GM18498 (cell line): Measurements from ENCODE around the gene OSBPL9.

Source experiments
- ATAC-seq: cut with Tn5 transposase; IDR thresholded peaks from one replicate; pipeline ENCODE4 v1.9.1; 2021; ENCODE audit warnings: mild to moderate bottlenecking, moderate library complexity; ENCODE audit not compliant: unreplicated experiment

The OSBPL9 gene, protein sequence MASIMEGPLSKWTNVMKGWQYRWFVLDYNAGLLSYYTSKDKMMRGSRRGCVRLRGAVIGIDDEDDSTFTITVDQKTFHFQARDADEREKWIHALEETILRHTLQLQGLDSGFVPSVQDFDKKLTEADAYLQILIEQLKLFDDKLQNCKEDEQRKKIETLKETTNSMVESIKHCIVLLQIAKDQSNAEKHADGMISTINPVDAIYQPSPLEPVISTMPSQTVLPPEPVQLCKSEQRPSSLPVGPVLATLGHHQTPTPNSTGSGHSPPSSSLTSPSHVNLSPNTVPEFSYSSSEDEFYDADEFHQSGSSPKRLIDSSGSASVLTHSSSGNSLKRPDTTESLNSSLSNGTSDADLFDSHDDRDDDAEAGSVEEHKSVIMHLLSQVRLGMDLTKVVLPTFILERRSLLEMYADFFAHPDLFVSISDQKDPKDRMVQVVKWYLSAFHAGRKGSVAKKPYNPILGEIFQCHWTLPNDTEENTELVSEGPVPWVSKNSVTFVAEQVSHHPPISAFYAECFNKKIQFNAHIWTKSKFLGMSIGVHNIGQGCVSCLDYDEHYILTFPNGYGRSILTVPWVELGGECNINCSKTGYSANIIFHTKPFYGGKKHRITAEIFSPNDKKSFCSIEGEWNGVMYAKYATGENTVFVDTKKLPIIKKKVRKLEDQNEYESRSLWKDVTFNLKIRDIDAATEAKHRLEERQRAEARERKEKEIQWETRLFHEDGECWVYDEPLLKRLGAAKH

DNA sequence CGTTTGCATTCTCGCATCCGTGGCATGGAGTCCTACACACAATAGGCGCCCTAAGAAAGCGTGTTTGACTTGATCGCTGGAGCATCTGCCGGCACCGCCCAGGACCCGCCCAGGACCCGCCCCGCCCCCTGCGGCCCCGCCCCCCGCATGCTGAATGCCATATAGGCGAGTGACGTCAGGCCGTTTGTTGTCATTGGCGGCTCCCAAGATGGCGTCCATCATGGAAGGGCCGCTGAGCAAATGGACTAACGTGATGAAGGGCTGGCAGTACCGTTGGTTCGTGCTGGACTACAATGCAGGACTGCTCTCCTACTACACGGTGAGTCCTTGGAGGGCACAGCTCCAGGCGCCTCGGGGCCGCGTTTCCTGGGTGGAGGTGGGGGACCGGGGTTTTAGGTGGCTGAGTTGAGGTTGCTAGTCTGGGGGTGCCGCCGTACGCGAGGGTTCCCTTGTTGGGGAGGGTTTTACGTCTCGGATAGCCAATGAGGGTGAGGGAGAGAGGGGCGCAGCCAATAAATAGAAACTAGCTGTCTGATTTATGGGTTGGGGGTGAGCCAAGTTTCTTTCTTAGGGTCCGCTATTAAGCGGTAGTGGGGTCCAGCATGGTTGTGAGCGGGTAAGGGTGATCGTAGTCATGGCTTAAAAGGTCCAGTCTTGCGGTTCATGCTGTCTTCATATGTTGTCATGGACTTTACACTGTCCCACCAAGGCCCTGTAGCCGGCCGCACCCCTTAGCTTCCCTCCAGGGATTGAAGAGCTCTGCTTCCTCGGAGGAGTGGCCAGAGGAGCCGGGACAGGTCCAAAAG, at the start of gene OSBPL9:
Gene OSBPL9 (plus strand): TSS at position 190 of the 806 bp plus-strand sequence. CDS start 19 bp downstream, at position 209.
- peak; percentile 87 for ATAC-seq

DNA sequence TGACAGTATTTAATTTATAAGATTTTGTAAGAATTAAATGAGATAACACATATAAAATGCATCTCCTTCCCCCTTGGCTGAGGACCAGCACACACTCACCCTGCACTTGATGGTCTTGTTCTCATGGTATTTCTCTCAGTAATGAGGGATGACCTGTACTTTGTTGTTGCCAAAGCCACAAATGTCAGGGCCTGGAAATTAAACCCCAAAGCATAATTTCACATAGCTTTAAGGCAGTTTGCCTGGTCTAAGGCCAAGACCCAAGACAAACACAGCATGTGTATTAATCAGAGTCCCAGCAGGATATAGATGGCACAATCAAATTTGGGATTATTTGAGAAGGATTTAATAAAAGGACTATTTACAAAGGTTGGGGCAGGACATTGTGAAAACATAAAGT, 49.2 kb upstream of the OSBPL9 start:
- ATAC-seq, result no peak

DNA sequence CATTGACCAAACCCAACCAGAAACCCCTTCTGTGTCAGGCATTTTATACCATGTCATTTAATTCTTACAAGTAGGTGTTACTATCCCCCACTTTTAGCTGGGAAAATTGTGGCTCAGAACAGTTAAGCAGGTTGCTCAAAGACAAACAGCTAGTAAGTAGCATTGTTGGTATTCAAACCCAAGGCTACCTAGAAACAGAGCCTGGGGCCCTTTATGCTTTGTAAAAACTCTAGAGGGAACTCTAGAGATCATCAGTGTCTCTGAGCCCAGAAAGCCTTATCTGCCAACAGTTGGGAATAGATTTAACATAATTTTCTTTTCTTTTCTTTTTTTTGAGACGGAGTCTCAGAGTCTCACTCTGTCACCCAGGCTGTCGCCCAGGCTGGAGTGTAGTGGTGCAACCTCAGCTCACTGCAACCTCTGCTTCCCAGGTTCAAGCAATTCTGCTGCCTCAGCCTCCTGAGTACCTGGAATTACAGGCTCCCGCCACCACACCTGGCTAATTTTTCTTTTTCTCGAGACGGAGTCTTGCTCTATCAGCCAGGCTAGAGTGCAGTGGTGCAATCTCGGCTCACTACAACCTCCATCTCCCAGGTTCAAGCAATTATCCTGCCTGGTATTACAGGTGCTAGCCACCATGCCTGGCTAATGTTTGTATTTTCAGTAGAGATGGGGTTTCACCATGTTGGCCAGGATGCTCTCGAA, 48.5 kb upstream of the OSBPL9 start:
- ATAC-seq, result no peak

DNA sequence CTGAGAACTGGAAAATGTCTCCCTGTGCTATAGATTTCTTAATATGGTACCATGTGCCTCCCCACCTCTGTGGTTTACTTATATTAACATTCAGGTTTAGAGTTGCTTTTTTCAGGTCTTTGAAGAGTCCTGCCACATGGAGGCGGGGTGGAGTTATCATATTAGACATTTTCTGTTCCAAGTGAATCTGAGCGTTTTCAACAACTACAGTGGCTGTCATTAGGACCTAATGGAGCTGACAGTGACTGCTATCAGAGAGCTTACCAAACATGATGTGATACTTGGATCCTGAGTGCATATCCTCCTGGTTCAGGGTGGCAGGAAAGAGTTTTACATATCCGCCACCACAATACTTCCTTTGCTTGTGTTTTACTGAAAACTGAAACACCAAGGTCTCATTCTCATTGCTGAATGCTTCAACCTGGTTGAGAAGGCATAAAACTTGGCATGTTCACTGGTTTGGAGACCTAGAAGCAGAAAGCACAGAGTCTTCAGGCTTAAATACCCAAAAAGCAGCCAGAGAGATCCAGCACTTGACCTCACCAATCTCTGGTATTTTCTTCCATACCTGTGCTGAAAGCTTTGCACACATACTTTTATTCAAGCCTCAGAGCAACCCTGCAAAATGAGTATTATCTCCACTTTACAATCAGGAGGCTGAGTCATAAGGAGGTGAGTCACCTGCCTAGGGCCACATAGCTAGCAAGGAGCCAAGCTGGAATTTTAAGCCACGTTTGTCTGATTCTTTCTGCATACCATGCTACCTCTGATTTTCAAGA, 47.4 kb upstream of the OSBPL9 start:
- ATAC-seq, result peak; percentile 80

DNA sequence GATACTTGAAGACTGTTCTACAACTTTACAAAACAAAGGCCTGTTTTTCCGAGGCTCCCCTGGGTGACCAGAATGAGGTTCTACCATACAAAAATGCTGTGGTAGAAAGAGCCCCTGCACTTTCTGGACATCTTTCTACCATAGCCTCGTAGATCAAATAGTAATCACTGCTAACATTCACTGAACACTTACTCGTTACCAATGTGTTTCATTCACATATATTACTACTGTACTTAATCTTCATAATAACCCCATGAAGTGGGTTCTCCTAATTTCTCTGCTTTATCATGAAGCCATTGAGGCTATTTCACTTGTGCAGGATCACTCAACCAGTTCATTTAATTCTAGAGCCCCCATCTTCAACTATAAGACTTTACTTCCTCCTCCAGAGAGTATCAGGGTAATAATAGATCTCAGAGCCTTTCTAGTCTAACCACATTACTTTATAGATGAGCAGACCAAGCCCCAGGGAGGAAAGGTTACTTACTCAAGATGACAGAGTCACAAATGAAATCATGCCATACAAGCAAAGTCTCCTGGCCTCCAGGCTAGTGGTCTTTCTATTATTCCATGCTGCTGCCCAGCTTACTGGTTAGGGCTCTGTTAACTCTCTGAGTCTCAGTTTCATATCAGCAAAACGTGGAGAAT, 46.7 kb upstream of the OSBPL9 start:
- ATAC-seq, result peak; percentile 30

DNA sequence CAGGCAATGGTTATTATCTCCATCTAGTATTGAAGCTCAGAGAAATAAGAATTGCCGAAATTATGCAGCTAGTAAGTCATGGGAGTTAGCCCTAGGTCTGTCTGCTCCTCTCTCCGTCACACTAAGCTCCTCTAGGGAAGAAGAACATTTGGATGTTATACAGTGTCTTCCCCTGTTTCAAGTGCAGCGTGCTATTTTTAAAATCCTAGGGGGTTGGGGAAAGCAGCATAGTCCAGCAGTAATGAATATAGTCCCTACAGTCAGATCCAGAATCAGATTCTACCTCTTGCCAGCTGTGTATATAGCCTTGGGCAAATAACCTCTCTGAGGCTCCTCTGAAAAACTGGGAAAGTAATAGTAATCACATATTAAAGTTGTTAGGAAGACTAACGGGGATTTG, 44.5 kb upstream of the OSBPL9 start:
- ATAC-seq, result no peak

DNA sequence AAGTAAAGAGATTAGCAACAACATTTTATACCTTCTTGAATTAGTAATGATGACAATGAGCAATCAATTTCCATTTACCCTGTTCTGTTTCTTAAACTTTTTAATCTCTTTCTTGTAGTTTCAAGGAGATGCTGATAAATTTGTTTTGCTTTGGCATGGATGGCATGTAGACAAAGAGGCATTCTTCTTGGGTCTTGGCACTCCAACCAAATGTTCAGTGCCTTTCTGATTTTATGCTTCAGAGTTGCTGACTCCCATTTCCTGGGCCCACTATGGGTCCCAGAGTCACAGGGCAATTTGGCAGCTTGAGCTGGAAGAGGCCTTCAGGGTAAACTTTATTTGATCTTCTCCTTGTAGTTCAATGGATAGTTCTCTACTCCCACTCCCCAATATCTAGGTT, 42.1 kb upstream of the OSBPL9 start:
- no peak for ATAC-seq

DNA sequence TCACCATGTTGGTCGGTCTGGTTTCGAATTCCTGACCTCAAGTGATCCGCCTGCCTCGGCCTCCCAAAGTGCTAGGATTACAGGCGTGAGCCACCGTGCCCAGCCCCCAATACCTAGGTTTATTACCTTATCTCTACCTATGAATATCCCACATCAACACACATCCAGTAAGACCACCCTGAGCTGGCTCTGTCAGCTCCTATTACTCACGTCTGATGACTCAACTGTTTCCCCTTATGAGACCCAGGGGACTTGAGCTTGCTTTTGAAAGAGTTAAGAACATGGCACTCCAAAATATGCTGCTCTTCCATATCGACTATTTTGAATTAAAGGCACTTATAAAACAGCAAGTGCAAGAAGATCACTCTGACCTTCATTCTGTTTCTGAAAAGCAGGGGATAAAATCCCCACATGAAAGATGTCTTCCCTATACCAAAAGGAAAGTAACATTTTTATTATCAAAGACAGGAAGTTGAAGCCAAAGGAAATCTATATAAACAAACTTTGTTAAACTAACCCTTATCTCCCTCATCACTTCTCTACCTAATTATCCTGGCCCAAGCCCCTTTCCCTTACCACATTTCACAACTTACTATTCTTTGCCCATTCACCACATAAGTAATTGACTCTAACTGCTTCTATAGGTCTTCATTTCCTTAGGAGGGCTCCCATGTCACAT, 41.3 kb upstream of the OSBPL9 start:
- ATAC-seq, result no peak

DNA sequence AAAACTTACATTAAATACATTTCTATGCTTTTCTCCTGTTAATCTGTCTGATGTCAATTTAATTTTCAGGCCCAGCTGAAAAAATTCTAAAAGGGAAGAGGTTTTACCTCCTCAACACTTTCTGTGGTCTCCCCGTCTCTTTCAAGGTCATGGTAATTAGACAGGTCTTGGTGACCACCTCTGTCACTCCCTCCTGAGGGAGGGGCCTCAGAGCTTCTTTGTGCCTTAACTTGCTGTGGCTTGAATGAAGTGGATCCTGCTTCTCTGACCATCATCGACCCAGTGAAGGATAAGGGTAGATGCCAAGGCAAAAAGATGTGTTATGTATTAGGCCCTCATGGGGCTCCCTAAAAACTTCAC, 40.8 kb upstream of the OSBPL9 start:
- no peak for ATAC-seq

DNA sequence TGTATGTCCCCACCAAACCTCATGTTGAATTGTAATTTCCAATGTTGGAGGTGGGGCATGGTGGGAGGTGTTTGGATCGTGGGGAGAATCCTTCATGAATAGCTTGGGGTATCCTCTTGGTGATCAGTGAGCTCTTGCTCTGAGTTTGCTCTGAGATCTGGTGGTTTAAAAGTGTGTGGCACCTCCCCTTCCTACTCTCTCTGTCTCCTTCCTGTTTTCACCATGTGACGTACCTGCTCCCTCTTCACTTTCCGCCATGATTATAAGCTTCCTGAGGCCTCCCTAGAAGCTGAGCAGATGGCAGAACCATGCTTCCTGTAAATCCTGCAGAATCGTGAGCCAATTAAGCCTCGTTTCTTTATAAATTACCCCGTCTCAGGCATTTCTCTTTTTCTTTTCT, 40.0 kb upstream of the OSBPL9 start:
- ATAC-seq, result no peak

DNA sequence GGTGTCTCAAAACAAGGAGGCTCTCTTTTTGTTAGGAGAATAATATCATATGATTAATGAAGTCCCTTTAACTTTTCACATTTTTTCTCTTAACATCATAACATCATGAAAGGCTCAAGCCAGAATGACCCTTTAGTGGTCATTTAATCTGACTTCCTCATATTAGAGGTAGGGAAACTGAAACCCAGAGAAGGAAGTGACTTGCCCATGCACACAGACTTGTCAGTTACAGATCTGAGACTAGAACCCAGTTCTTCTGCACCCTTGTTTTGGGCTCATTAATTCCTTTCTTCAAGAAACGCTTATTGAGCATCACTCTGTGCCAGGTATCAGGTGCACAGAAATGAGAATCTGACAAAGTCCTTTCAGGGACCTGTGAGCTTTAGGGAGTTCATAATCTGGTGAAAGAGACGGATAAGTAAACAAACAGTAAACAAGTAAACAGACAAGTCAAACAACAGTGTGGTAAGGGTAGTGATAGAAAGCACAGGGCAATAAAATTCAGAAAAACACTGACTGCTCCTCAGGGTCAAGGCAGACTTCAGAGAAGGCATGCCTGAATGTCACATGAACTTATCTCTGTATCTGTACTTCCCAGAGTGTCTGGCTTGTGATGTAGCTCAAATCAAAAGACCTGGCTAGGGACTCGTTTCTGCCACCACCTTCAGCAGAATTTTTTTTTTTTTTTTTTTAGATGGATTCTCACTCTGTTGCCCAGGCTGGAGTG, 38.3 kb upstream of the OSBPL9 start:
- peak; percentile 85 for ATAC-seq

DNA sequence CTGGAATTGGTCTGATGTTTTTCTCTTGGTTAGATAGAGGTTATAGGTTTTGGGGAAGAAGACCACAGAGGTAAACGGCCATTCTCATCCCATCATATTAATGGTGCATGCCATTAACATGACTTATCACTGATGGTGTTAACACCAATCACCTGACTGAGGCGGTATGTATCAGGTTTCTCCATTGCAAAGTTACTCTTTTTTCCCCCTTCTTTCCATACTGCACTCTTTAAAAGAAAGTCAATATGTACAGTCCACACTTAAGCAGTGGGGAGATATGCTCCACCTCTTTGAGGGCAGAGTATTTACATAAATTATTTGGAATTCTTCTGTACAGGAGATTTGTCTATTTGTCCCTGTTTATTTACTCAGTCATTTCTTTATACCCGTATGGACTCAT, 35.7 kb upstream of the OSBPL9 start:
- ATAC-seq, result no peak

DNA sequence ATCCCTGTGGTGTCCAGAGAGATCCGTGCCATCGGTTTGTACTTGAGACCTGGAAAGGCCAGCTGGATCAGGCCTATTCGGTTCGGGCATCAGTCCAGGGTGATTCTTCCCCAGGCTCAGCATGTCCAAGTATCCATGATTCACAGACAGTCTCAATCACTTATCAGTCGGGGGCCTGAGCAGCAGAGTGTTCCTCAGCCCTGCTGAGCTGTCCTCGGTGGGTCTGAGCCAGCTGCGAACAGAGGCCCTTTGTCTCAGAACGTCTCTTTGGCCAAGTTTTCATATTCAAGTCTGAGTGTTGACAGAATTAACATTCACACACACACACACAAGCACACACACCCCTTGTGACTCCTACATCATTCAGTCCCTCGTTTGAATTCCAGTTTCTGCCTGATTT, 33.4 kb upstream of the OSBPL9 start:
- ATAC-seq, result no peak

DNA sequence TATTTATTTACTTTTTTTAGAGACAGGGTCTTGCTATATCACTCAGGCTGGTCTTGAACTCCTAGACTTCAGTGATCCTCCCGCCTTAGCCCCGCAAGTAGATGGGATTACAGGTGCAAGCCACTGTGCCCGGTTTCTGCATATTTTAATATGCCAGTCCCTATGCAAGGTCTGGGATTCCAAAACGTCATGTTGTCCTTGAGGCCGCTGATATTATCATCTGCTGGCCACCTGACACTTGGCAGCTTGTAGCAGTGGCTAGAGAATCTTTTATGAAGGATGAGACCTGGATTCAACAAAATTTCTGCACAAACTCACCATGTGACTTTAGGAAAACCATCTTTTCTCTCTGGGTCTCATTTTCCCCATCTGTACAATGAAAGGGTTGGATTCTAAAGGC, 32.9 kb upstream of the OSBPL9 start:
- ATAC-seq, result no peak

DNA sequence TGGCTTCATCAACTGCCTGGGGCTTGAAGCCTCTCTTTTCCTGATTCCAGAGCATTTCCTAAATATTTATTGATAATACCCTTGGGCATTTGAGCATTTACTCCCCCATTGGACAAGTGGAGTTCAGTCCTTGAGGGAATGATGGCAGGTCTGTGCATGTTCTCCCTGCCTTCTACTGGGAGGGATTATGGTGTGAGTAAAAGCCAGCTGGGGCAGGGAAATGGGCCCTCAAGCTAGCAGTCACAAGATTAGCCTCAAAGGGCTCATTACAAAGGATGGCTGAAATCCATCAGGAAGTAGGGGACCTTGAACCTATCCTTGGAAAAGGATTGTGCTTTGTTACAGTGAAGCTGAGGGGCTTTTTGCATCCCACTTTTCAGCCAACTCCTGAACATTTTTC, 24.2 kb upstream of the OSBPL9 start:
- ATAC-seq, result no peak

DNA sequence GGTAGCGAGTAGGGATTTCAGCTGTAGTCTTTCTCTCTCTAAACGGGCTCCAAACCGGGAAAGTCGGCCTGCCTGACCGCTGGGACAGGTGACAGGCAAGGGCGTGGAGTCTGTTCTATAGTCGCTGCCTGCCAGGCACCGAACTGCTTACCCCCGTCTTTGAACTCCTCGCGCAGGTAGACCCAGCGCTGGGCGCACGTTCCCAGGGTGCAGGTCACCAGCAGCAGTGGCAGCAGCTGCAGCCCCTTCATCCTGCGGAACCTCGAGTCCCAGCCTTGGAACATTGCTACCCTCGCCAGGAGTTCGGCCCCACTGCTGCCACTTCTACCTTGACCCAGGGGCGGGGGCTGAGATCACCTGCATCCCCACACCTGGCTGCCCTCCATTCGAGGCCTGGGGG, 22.2 kb upstream of the OSBPL9 start:
- ATAC-seq, result no peak

DNA sequence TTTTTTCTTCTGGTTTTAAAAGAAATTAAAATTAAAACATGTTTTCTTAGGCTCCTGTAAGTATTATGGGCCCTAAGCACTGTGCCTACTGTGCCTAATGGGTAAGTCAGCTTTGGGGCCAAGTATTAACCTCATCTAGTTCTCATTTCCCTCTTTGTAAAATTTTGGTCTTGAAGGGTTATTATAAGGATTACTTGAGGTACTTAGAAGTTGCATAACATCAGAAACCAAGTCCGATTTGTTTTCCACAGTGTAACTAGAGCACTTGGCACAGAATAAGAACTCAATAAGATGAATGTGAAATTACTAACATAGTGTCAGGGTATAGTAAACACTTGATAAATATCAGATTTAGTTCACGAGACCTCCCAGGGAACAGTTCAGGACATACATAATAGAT, 16.4 kb upstream of the OSBPL9 start:
- no peak for ATAC-seq

DNA sequence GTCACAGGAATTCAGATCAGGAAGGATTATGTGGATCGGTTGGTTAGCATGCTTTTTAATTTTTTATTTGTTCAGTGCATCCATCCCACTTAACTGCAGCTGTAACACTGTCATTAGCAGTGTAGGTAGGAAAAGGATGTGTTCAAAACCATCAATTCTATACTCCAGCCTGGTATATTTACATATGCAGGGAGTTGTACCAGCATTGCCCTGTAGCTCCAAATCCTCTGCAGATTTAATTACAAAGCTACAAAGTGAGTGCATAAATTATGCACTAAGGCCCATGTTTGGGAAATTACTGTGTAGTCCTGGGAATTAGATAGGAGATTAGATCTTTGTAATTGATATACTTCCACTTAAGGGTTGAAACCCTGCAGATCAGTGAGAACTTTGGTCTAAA, 15.9 kb upstream of the OSBPL9 start:
- ATAC-seq, result no peak
